Activated T-cell treated with anti-CD3 and anti-CD28 coated beads, Interleukin-2, amount 50 U/mL, for 1 hour (primary cell): Measurements from ENCODE around the gene ARF1.

Experiments used
- DNase-seq: peaks from one replicate; pipeline ENCODE4 v3.0.0-alpha.2; 2020

Gene ARF1

GRCh38 chr1:228131766-228132165 is 49.3 kb downstream of the ARF1 start:
- DNase-seq: no peak

GRCh38 chr1:228134591-228134990 is 52.1 kb downstream of the ARF1 start:
- DNase-seq: no peak

- no peak for DNase-seq
Observed at GRCh38 chr1:228136901-228137300, 54.4 kb downstream of the ARF1 start.

GRCh38 chr1:228139406-228139930 is 57.0 kb downstream of the ARF1 start:
- DNase-seq: no peak

GRCh38 chr1:228139931-228140723 is 57.6 kb downstream of the ARF1 start, which contains the start of gene GUK1:
TSS of gene GUK1 (plus strand) at chr1:228140279. CDS start at chr1:228140303, 24 bp downstream.
- DNase-seq: peak; percentile 100

GRCh38 chr1:228140724-228141225 is 58.3 kb downstream of the ARF1 start:
- DNase-seq: no peak

GRCh38 chr1:228141226-228142044 is 58.9 kb downstream of the ARF1 start:
- peak; percentile 27 for DNase-seq

GRCh38 chr1:228142155-228142691 is 59.7 kb downstream of the ARF1 start:
- peak; percentile 26 for DNase-seq

- no peak for DNase-seq
Observed at GRCh38 chr1:228142701-228143136, 60.2 kb downstream of the ARF1 start.

- no peak for DNase-seq
Observed at GRCh38 chr1:228143480-228144192, 61.1 kb downstream of the ARF1 start.

- DNase-seq: peak; percentile 18
Observed at GRCh38 chr1:228144193-228144992, 61.9 kb downstream of the ARF1 start.

GRCh38 chr1:228144993-228145343 is 62.5 kb downstream of the ARF1 start:
- no peak for DNase-seq

- DNase-seq: peak; percentile 15
Observed at GRCh38 chr1:228145463-228146416, 63.2 kb downstream of the ARF1 start.

- no peak for DNase-seq
Observed at GRCh38 chr1:228146417-228147150, 64.1 kb downstream of the ARF1 start.

GRCh38 chr1:228147151-228147693 is 64.7 kb downstream of the ARF1 start:
- DNase-seq: peak; percentile 17

GRCh38 chr1:228147768-228148167 is 65.3 kb downstream of the ARF1 start:
- no peak for DNase-seq

- peak; percentile 14 for DNase-seq
Observed at GRCh38 chr1:228148196-228148861, 65.8 kb downstream of the ARF1 start.
